Stimulated activated CD4-positive, alpha-beta T cell treated with anti-CD3 and anti-CD28 coated beads, Interleukin-15, amount 100 ng/mL, for 1 hour (primary cell): ENCODE results near the gene SSR2.

Experiments used
- DNase-seq, 2 donors: peaks; one replicate each; pipeline ENCODE4 v3.0.0-alpha.2; 2020; ENCODE audit warnings: low read depth in 1 of 2, low spot score in 1 of 2

SSR2 gene

DNA sequence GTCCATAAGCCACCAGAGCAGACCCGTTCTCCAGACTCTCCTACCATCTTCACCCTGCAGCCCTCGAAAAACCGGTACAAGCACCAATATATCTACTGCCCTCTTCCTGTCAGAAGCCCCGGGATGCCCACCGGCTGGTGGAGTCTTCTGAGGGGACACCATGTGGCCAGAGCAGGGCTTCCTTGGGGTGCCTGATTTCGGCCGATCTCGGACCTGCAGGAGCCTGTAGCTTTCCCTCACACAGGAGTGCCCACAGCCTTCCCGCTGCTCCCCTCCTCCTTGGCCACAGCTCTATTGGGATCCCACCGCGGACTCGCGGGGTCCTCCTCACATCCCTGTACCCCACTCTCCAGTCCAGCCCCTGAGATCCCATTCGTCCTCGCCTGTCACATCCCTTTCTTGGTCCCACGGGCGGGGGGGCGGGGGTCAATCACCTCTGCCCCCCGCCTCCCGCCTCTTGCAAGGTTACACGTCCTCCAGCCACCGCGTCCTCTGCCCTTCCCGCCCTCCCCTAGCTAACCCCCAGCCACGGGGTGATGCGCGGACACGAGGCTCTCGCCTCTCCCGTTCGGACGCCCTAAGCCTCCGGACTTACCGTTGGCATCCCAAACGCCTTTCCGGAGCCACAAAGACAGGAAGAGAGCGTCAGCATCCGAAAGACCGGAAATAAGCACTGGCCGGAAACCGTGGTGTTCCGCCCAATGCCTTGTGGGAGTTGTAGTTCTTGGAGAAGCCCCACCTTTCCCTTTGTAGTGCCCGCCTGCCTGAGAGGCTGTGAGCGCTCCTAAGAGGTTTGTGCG, at the start of gene SSR2:
Gene SSR2 (minus strand): TSS at position 659 of the 800 bp plus-strand sequence. CDS start 784 bp downstream, outside the sequence.
- DNase-seq, result peak; percentile 56 to 67

GRCh38 chr1:156070548-156070947, 49.8 kb upstream of the SSR2 start:
- DNase-seq, result no peak

- DNase-seq, result no peak
These were observed 49.0 kb upstream of the SSR2 start for GRCh38 chr1:156069490-156070455.

- DNase-seq, result no peak
These were observed 46.5 kb upstream of the SSR2 start for GRCh38 chr1:156067262-156067661.

GRCh38 chr1:156065871-156066270, 45.1 kb upstream of the SSR2 start:
- no peak for DNase-seq

- no peak for DNase-seq
These were observed 44.5 kb upstream of the SSR2 start for GRCh38 chr1:156065212-156065611.

- no peak for DNase-seq
These were observed 43.9 kb upstream of the SSR2 start for GRCh38 chr1:156064615-156065014.

- DNase-seq, result no peak
These were observed 43.2 kb upstream of the SSR2 start for GRCh38 chr1:156063997-156064285.

DNA sequence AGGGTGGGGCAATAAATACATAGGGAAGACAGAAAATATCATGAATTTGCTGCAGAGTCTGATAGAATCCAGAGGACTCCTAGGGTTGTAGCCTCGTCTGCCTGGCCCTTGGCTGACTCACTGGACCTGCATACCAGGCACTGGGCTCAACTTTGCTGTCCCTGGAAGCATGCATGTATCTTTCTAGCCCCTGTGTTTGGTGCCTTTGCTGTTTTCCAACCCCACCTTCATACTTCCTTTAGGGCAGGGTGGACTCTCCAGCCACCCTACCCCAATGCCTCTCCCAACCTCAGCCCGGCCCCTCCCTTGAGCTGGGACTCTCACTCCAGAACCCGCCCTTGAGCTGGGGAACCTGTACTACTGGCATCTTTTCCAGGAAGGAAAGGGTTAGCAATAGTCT, 41.4 kb upstream of the SSR2 start:
- DNase-seq, result no peak

DNA sequence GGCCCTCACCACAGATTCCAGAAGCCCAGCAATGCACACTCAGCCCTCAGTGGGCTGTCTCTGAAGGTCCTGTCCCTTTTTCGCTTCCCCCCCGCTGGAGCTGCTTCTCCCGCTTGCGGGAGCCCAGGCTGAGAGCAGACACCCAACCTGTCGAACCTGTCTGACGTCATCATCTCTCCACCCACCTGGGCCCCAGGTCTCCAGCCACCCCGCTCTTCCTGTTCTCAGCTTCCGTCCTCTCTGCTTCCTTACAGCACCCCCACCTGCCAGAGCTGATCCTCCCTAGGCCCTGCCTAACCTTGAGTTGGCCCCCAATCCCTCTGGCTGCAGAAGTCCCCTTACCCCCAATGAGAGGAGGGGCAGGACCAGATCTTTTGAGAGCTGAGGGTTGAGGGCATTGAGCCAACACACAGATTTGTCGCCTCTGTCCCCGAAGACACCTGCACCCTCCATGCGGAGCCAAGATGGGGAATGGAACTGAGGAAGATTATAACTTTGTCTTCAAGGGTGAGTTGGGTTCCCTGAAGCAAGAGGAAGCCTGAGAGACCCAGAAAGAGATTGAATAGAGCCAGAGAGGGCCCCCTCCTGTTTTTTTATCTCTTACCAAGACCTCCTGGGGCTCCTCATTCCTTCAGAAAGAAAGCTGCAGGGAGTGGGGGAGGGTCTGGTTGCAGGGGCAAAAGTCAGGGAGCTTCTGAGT, 40.3 kb upstream of the SSR2 start, which contains the start of gene RAB25:
Gene RAB25 (plus strand): TSS at position 224 of the 700 bp plus-strand sequence. CDS start 241 bp downstream, at position 465.
- no peak for DNase-seq

DNA sequence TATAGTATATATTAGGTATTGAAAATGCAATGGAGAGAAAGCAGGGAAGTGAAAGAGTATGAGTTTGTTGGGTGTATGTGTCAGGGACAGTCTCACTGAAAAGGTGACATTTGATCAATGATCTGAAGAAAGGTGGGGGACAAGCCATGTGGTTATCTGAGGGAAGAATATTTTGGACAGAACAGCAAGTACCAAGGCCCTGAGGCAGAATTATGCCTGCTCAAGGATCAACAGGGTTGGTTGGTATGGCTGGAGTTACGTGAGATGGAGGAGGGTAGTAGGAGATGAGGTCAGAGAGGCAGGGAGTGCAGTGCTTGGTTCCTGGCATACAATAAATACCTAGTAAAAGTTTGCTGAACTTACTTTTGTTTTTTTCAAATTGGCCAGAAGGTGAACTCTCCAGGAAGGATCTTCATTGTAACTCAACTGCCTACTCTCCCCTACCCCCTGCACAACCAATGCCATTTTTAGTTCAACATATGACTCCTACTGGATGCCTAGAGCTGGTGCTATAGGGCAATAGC, 35.6 kb upstream of the SSR2 start:
- DNase-seq, result no peak

DNA sequence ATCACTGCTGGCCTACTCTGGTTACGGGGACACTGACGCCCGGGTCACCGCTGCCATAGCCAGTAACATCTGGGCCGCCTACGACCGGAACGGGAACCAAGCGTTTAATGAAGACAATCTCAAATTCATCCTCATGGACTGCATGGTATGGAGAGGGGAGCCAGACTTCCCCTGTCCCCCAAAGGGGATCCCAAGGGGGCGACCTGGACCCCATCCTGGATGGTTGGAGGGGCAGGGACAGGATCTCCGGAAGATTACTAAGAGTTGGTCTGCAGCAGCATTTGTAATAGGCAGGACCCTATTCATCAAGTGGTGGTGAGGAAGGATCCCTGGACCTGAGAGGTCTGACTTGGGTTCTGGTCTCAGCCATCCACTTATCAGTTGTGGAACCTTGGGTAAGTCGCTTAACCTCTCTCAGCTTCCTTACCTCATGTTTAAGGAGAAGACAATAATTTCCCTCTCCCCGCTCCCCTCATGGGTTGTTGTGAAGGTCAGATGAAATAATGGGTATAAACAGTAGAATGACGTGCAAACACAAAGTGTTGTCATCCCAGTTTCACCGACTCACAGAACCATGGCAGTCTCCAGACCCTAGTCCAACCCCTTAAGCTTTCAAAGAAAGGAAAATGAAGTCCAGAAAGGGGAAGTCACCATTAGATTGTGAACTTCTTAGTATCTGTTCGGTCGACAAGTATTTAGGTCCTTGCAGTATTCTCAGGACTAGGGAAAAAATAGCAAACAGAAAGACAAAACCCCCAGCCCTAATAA, 34.7 kb upstream of the SSR2 start:
- no peak for DNase-seq

DNA sequence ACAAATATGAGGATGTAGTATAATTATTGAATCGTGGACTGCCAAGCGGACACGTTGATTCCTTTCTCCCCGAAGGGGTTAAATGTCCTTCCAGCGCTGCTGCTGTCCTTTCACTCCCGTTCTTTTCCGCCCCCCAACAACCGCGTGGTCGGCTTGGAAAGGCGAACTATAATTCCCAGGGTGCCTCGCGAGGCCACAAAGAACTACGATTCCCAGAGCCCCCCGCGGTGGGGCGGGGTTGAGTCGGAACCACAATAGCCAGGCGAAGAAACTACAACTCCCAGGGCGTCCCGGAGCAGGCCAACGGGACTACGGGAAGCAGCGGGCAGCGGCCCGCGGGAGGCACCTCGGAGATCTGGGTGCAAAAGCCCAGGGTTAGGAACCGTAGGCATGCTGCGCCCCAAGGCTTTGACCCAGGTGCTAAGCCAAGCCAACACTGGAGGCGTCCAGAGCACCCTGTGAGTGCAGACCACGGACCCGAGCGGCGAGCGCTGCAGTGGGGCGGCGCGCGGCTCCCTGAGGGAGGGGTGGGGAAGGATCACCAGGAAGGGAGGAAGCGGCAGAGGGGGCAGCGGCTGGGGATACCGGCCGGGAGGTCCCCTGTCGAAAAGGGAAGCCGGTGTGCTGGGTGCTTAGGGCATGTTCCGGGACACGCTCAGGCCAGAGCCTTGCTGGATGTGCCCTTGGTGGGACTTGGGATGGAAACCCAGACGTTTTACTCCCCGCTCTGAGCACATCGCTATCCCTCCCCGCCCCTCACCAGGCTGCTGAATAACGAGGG, 33.9 kb upstream of the SSR2 start, which contains the start of gene LAMTOR2:
Gene LAMTOR2 (plus strand): TSS at position 283 of the 781 bp plus-strand sequence. CDS start 108 bp downstream, at position 391.
- DNase-seq, result peak; percentile 92 to 95

DNA sequence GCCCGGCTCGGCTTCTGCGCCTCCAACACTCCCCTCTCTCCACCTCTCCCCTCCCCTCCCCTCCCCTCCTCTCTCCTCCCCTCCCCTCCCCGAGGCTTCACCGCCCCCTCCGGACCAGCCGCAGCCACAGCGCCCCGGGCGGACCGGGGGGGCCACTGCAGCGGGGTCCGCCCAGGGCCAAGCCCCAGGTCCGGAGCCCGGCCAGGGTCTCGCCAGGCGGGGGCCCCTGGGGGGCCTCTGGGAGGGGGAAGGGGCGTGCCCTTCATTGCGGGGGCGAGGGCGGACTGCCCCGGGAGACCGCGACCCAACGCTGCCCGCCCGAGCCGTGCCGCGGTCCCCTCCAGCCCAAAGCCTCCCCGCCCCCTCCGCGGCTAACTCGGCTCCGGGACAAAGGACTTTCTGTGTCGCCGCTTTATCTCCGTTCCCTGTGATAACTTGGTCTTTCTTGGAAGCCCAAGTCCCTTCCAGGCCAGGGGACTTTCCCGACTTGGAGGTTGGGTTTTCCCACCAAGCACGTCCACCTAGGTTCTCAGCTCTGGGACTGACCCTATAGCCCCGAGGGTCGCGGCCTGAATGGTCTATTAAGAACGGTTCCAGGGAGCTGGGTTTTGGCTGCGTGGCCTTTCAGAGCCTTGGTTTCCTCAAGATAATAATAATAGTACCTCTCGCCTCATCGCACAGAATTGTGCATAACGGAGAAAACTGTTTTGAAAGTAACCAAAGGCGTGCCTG, 33.2 kb upstream of the SSR2 start, which contains the start of gene UBQLN4:
Gene UBQLN4 (minus strand): TSS at position 31 of the 732 bp plus-strand sequence. CDS start 97 bp downstream, outside the sequence.
- peak; percentile 74 for DNase-seq

DNA sequence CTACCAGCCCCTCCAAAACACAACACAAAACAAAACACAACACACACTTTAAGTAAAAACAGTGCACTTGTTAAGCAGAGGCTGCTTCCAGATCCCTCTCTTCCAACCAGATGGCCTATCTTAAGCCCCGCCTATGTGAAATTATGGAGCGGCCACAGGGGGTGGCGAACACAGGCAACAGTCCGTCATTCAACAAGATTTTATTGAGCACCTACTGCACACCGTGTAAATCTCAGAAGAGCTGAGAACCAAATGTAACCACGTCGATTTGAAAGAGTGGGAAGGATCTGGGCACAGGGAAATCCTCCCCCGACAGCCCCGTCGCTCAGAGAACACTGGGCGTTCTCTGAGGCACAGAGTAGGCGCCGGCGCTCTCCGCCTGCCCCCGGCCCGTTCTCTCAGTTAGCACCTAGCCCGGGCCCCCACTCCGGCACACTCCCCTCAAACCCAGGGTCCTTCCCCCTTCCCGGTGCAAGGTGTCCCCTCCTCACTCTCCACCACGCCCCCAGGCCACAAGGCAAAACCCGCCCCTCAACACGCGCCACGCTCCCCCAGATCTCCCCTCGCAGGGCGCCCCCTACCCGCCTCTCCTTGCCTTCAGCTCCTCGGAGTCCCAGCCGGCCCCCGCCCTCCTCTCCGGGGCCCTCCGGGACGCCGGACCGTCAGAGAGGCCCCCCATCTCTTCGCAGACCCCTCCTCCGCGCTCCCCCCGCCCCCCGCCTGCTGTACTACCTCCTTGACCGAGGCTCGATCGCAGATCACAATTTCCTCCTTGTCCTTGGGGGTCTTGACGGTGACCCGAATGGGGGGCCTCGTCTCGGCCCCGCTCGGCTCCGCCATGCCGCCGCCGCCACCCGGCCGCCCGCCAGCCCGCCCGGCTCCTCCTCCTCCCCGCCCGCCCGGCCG, 32.4 kb upstream of the SSR2 start:
- DNase-seq, result peak; percentile 39 to 60

GRCh38 chr1:156051011-156051725, 30.4 kb upstream of the SSR2 start:
- DNase-seq, result no peak

DNA sequence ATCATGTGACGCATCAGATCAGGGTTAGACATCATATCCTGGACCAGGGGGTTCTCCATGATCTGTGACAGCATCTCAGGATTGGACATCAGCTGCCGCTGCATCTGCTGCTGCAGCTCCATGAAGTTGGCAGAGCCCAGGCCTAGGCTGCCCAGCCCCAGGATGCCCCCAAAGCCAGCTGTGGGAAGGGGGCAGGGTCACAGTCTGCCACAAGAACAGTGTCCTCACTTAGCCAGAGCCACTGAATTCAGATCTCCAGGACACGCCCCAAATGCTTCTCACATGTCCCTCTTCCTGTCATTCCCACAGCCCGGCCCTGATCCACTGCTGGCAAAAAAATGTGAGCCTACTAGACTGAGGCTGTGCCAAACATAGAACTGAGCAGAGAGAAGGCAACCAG, 29.6 kb upstream of the SSR2 start:
- DNase-seq, result no peak
